ENCODE measurements around the gene ACTR2.
A peak's percentile ranks its signal among the peaks of the same experiment; 100 is the strongest.
"Not testable (repeated sequence)": the region's sequence is repeated elsewhere in the genome, so short reads cannot be mapped to it uniquely, and the experiment has no call there.

ACTR2 gene

GRCh38 chr2:65231892-65232477 lies 4.4 kb downstream of the ACTR2 start:
- peak; percentile 76 for DNase-seq
- H3K4me3 ChIP-seq (ENCODE audit: low read depth, low read length): no peak overlapping the region
- TF ChIP-seq CTCF (IDR thresholded peaks at IDR 0.05; ENCODE audit: low read depth, low read length, missing control alignments): no peak

GRCh38 chr2:65232636-65233035 lies 5.0 kb downstream of the ACTR2 start:
- DNase-seq: no peak
- Histone ChIP-seq H3K36me3 (replicated peaks) (peaks cover 25% of the 10 kb centered on the region), H3K27ac (peak overlapping the region; percentile 93), H3K27me3 (replicated peaks) (no peaks in the 10 kb centered on the region), H3K4me3 (ENCODE audit: low read depth, low read length) (no peak overlapping the region)
- TF ChIP-seq CTCF (IDR thresholded peaks at IDR 0.05; ENCODE audit: low read depth, low read length, missing control alignments): no peak
- in situ Hi-C loops (cut with HindIII; ENCODE audit: low pct_ligation_motif_present, low sequenced_read_pairs): no loop called here

More at GRCh38 chr2:65231892-65232477, 4.4 kb downstream of the ACTR2 start:
- Histone ChIP-seq H3K36me3 (replicated peaks) (peaks cover 22% of the 10 kb centered on the region), H3K27me3 (replicated peaks) (no peaks in the 10 kb centered on the region), H3K27ac (peak overlapping the region; percentile 93)
- in situ Hi-C loops (cut with HindIII; ENCODE audit: low pct_ligation_motif_present, low sequenced_read_pairs): no loop called here

GRCh38 chr2:65240657-65241056 lies 13.0 kb downstream of the ACTR2 start:
- no peak for DNase-seq
- H3K4me3 ChIP-seq (ENCODE audit: low read depth, low read length): no peak overlapping the region
- H3K27ac ChIP-seq: no peak overlapping the region
- peaks cover 38% of the 10 kb centered on the region for H3K36me3 ChIP-seq (replicated peaks)
- no peak for TF ChIP-seq CTCF (IDR thresholded peaks at IDR 0.05; ENCODE audit: low read depth, low read length, missing control alignments)
- H3K27me3 ChIP-seq (replicated peaks): no peaks in the 10 kb centered on the region
- in situ Hi-C loops (cut with HindIII; ENCODE audit: low pct_ligation_motif_present, low sequenced_read_pairs): no loop called here

- H3K27ac ChIP-seq; DNase-seq; H3K4me3 ChIP-seq (ENCODE audit: low read depth, low read length); in situ Hi-C loops (cut with HindIII; ENCODE audit: low pct_ligation_motif_present, low sequenced_read_pairs); H3K27me3 ChIP-seq (replicated peaks): not testable (repeated sequence)
- H3K36me3 ChIP-seq (replicated peaks): peaks cover 52% of the 10 kb centered on the region
Observed at GRCh38 chr2:65244452-65244851, 16.8 kb downstream of the ACTR2 start.

GRCh38 chr2:65252640-65253039 lies 25.0 kb downstream of the ACTR2 start:
- DNase-seq: no peak
- peaks cover 45% of the 10 kb centered on the region for H3K36me3 ChIP-seq (replicated peaks)

GRCh38 chr2:65255356-65255755 lies 27.7 kb downstream of the ACTR2 start:
- in situ Hi-C loops (cut with HindIII; ENCODE audit: low pct_ligation_motif_present, low sequenced_read_pairs): loop anchor here (25.0 kb wide), 1 partner anchor 282 kb away; no protein-coding TSS in a partner anchor
- Histone ChIP-seq H3K36me3 (replicated peaks) (peaks cover 46% of the 10 kb centered on the region), H3K27ac (no peak overlapping the region), H3K27me3 (replicated peaks) (no peaks in the 10 kb centered on the region), H3K4me3 (ENCODE audit: low read depth, low read length) (no peak overlapping the region)
- DNase-seq: no peak
- no peak for TF ChIP-seq CTCF (IDR thresholded peaks at IDR 0.05; ENCODE audit: low read depth, low read length, missing control alignments)

More at GRCh38 chr2:65252640-65253039, 25.0 kb downstream of the ACTR2 start:
- H3K27ac ChIP-seq: no peak overlapping the region
- in situ Hi-C loops (cut with HindIII; ENCODE audit: low pct_ligation_motif_present, low sequenced_read_pairs): loop anchor here (25.0 kb wide), 1 partner anchor 285 kb away; no protein-coding TSS in a partner anchor
- no peak for TF ChIP-seq CTCF (IDR thresholded peaks at IDR 0.05; ENCODE audit: low read depth, low read length, missing control alignments)
- H3K27me3 ChIP-seq (replicated peaks): no peaks in the 10 kb centered on the region
- H3K4me3 ChIP-seq (ENCODE audit: low read depth, low read length): no peak overlapping the region
